Hepatocyte (in vitro differentiated cells): Measurements from ENCODE around the gene PRSS36.

Experiments used
- CTCF ChIP-seq: fragments of 200-600 bp; sonication (generic); IDR thresholded peaks from 2 replicates; pipeline ENCODE4 v1.5.1; 2016; ENCODE audit warnings: antibody characterized with exemption, mild to moderate bottlenecking; ENCODE audit not compliant: poor library complexity
- EZH2phosphoT487 ChIP-seq: fragments of 200-600 bp; sonication (generic); IDR thresholded peaks from one replicate; pipeline ENCODE4 v1.6.1; 2018; ENCODE audit warnings: antibody characterized with exemption, mild to moderate bottlenecking, low read depth, moderate library complexity; ENCODE audit not compliant: unreplicated experiment, severe bottlenecking

- no peak for TF ChIP-seq CTCF
- TF ChIP-seq EZH2phosphoT487 = no peak
These were observed 38.9 kb upstream of the PRSS36 start for GRCh38 chr16:31188450-31189411.
